Astrocyte of the cerebellum (primary cell): ENCODE results near the gene DDR2.
"Not testable (repeated sequence)": the region's sequence is repeated elsewhere in the genome, so short reads cannot be mapped to it uniquely, and the experiment has no call there.

ENCODE experiments used
- DNase-seq: peaks from one replicate; pipeline ENCODE4 v3.0.0-alpha.2; 2011; ENCODE audit warnings: low read depth
- H3K4me3 ChIP-seq: 2 replicates; pipeline ENCODE4 v1.5.1; 2011; ENCODE audit warnings: mild to moderate bottlenecking, low read depth, low read length, moderate library complexity
- in situ Hi-C: cut with HindIII; loops from 2 replicates; pipeline ENCODE4 v1.10.0; 2017; ENCODE audit warnings: low sequenced_read_pairs
- TF ChIP-seq, protein P1 (sequence below): IDR thresholded peaks from 2 replicates; pipeline ENCODE4 v1.5.1; 2012; ENCODE audit warnings: low read length, low read depth, moderate library complexity, mild to moderate bottlenecking; ENCODE audit errors: missing control alignments

DDR2 gene

GRCh38 chr1:162596514-162597170 lies 35.6 kb upstream of the DDR2 start:
- TF ChIP-seq, protein P1, sequence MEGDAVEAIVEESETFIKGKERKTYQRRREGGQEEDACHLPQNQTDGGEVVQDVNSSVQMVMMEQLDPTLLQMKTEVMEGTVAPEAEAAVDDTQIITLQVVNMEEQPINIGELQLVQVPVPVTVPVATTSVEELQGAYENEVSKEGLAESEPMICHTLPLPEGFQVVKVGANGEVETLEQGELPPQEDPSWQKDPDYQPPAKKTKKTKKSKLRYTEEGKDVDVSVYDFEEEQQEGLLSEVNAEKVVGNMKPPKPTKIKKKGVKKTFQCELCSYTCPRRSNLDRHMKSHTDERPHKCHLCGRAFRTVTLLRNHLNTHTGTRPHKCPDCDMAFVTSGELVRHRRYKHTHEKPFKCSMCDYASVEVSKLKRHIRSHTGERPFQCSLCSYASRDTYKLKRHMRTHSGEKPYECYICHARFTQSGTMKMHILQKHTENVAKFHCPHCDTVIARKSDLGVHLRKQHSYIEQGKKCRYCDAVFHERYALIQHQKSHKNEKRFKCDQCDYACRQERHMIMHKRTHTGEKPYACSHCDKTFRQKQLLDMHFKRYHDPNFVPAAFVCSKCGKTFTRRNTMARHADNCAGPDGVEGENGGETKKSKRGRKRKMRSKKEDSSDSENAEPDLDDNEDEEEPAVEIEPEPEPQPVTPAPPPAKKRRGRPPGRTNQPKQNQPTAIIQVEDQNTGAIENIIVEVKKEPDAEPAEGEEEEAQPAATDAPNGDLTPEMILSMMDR: no peak
- in situ Hi-C loops: no loop called here
- no peak overlapping the region for H3K4me3 ChIP-seq
- DNase-seq: no peak

DNA sequence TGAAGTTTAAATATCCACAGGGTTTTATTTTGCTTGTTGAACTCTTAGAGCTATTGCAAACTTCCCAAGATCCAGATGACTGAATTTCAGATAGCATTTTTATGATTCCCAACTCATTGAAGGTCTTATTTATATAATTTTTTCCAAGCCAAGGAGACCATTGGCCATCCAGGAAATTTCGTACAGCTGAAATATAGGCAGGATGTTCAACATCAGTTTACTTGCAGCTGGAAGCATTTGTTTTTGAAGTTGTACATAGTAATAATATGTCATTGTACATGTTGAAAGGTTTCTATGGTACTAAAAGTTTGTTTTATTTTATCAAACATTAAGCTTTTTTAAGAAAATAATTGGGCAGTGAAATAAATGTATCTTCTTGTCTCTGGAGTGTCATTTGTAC lies 32.8 kb upstream of the DDR2 start:
- TF ChIP-seq, protein P1: no peak
- no peak overlapping the region for H3K4me3 ChIP-seq
- DNase-seq: no peak
- in situ Hi-C loops: no loop called here

- DNase-seq, in situ Hi-C loops, H3K4me3 ChIP-seq: not testable (repeated sequence)
Observed at GRCh38 chr1:162603117-162603516, 29.1 kb upstream of the DDR2 start.

- in situ Hi-C loops: no loop called here
- H3K4me3 ChIP-seq: no peak overlapping the region
- TF ChIP-seq, protein P1: no peak
- DNase-seq: peak; percentile 82
Observed at GRCh38 chr1:162605225-162605927, 26.9 kb upstream of the DDR2 start.

GRCh38 chr1:162609306-162609705 lies 23.0 kb upstream of the DDR2 start:
- DNase-seq: no peak
- in situ Hi-C loops: no loop called here
- no peak overlapping the region for H3K4me3 ChIP-seq
- TF ChIP-seq, protein P1: no peak

- no peak overlapping the region for H3K4me3 ChIP-seq
- no peak for DNase-seq
- in situ Hi-C loops: no loop called here
- TF ChIP-seq, protein P1: no peak
Observed at GRCh38 chr1:162612606-162613400, 19.5 kb upstream of the DDR2 start.
